ENCODE data around the gene SLCO3A1.

SLCO3A1 gene

DNA sequence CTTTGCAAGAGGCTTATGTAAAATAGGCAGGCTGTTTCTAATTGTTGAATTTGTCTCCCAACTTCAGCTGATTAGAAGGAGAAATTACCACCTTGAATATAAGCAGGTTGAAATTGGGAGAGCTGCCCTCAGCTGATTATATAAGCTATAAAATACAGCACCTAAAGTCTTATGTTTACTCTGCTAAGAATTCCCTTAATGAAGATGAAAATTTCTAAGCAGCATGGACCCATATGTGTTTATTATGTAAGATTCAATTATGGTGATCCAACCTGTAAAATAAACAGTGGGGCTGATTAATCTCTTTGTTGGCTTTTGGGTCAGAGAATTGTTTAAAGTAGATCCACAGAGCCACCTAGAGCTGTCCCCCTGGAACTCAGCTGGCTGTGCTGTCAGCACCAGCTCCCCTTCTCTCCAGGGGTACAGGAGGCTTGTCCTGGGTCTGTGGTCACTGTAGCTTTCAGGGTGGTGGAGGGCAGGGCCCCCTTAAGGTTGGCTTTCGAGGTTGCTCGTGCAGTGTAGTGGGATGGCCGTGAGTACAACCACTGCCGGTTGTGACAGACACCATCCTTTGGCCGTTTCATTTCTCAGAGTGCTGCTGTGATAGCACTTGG is 9.5 kb downstream of the SLCO3A1 start:
- DNase-seq, result no peak

DNA sequence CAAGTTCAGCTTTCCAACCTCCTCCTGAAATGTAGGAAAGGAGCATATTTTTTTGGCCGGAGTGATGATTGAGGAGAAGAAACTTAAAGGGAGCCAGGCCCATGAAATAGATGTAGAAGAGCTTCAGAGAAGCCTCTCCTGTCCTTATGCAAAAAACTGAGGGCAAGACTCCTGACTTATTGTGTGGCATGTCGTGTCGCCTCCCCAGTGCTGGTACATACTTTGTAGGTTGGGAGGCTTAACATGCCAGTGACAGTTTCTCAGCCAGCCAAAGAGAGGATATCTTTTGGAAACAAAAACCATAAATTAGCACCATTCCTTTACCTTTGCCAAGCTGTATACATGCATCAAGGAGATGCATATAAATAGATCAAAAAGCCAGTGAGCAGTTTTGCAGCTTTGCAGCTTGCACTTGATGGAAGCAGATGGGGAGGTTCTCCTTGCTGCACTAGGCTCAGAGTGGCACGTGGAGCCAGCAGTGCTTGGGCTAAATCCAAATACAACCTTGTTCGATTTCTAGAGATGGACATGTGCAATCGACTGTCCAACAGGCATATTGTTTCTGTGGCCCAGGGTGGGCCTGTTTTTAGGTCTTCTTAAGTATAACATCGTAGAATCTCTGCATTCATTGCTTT is 10.2 kb downstream of the SLCO3A1 start:
- DNase-seq, result no peak

DNA sequence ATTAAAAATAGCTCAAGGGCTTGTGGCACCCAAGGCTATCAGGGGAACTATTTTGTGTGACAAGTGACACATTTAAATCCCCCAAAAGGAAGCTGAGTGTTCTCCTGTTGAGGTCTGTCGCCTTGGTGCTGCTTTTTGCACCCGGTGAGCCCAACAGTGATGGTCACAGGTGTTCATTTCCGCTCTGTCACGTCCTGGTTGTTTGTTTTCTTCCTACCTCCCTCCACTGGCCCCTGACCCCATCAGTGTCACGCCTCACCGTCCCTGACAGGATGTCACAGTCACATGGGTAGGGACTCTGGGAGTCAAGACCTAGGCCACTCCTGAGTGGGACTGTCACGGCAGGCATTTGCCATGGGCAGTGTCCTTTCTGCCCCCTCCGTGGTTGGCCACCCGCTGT is 11.2 kb downstream of the SLCO3A1 start:
- DNase-seq, result no peak

DNA sequence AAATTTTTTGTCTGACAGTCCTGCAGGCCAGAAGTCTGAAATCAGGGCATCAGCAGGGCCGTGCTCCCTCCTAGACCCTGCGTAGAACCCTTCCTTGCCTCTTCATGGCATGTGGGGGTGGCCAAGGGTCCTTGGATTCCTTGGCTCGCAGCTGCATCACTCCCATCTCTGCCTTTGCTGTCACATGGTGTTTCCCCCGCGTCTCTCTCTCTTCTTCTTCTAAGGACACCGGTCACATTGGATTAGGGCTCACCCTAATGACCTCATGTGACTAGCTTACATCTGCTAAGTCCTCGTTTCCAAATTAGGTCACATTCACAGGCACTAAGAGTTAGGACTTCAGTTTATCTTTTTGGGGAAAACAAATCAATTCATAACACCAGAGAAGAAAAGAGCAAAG is 12.0 kb downstream of the SLCO3A1 start:
- DNase-seq, result no peak

DNA sequence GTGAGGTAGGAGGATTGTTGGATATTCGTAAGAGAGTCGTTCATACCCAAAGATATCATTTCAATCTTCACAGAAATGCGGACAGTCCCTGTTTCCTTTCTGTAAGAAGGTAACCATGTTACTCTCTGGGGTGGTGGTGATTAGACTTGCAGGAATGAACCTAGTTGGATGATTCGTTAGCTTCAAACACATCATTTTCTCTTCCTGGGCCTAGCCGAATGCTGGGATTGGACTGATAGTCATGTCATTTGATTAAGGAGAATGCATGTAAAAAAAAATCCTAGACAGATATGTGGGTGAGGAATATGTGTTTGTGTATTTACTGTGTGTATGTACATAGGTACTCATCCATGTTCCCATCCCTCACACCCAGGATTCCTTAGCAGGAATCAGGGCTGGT is 12.4 kb downstream of the SLCO3A1 start:
- no peak for DNase-seq

DNA sequence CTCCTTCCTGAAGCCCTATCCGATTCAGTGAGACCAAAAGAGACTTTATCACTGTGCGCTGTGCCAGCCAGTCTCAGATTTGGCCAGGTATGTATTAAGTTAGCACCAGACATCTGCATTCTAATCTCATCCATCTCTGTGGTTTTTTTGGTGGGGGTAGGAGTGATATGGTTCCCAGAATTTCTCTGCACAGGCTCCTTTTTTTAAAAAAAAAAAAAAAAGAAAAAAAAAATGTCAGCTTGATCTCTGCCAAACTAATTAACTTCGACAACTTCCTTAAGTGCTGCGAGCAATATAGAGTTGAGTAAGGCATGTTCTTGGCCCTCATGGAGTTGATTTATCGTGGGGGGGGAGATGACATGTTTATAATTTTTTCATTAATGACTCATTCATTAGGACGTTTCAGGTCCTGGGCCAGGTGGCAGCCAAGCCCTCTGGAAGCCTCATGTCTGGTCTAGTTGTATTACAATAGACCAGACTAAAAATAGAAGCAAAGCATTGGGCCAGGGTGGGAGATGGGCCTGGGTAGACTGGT is 12.9 kb downstream of the SLCO3A1 start:
- no peak for DNase-seq

DNA sequence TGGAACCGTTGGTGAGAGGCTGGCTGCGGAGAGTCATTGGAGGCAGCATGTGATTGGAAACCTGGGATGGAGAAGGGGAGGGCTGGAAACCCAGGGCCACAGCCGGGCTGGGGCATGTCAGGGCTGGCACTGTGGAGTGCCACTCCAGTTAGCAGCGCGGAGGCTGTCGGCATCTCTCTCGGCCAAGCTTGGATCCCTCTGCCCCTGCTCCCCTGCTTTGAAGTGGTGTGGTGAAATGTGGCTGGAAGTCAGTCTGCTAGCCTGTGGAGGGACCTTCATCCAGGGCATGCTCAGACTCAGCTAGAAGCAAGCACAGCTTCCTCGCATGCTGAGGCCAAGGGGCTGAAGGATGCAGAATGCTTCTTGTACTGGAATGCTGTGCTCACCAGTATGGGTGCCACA is 13.5 kb downstream of the SLCO3A1 start:
- no peak for DNase-seq

DNA sequence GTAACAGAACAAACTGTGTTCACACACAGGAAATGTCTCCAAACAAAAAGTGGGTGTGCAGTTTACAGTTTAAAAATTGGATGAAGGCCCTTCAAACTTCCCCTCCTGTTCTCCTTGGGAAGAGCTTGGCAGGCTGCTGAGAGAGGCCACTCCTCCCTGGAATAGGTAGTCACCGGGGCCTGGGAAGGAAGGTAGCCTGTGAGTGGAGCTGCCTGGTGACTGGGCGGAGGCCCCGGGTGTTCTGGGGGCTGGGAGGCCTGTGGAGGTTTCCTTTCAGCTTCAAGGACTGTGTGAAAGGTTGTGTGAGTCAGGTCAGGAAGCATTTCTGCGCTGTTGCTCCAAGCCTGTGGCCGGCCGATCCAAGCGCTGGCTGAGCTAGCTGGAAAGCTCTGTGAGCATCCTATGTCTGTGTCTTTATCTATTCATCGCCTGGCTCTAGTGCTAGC is 14.1 kb downstream of the SLCO3A1 start:
- DNase-seq, result no peak

DNA sequence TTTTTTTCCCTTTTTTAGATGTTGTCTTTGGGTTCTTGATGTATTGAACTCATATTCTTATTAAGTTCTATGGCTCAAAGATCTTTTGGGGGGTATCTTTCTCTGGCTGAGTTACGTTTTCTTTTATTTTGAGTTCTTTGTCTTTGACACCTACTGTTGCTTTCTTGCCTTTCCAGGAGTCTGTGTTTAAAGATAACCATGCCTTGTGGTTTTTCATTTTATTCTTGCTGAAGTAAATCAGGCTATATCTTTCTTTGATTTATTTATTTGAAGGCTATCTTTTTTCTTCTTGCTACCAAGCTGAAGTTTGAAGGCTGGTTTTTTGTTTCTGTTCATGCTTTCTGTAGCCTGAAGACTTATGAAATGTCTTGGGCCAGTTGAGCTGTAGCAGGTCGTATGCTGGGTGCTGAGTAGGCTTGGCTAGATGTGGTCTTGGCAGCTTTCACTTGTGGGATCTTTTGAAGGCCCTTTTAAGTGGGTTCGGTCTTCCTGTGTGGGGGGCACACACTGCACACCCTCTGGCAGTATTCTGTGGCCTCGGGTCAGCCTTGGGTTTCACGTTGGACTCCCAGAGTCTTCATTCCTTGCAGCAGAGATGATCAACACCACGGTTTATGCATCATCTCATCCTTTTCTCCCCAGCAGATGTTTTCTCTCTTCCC is 17.5 kb downstream of the SLCO3A1 start:
- DNase-seq, result no peak

DNA sequence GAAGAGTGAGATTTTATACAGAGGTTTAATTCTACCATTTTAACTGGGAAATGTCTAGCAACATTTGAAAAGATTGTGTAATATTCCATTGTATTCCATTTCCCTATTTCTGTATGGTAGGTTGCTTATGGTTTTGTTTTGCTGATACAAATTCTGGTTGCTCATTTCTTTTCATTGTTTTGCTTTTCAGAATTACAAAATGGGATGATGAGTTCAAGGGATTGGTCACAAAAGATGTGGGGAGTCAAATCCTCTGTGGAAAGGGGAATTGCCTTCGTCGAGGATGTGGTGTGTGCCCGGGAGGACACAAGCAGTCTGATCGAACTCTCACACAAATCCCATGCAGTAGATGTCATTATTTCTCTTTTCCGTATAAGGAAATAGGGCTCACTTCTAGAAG is 18.3 kb downstream of the SLCO3A1 start:
- no peak for DNase-seq

DNA sequence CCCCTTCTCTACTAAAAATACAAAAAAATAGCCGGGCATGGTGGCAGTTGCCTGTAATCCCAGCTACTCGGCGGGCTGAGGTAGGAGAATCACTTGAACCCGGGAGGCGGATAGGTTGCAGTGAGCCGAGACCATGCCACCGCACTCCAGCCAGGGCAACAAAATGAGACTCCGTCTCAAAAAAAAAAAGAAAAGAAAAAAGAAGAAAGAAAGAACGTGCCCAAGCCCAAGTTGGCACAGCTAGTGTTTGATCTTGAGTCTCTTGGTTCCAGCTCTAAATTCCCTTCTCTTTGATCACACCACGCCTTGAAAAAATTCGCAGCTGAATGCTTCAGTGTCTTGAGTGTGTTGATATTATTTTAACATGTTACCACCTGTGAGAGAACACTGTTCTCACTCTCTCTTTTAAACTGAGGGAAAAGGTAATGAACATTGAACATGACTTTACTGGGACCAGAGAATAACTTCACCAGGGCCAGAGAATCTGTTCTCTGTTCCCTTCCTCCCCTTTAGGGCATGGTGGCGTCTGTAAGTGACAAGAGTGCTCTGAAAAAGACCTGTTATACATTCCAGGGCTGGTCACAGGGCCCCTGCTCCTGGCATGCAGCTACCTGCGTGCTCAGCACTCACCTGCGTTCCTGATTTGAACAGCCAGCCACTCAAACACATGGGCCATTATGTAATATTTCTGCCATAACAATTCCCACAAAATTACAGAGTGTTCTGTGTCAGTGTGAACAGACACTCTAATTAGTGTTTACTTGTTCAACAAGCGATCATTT is 19.0 kb downstream of the SLCO3A1 start:
- no peak for DNase-seq

DNA sequence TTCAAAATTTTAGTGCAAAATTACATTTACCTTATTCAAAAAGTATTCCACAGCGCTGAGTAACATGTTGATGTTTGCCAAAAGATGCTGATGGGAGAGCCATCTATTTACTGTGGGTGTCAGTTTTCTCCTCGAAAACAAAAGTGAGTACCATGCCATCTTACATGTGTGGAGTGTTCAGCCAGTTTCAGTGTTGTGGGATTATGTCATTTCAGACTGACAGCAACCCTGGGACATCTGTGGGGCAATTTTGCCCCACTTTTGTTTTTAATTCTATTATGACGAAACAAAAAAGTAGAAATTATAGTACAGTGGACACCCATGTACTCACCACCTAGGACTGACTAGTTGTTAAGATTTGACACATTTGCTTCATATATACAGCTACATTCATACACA is 19.6 kb downstream of the SLCO3A1 start:
- no peak for DNase-seq

DNA sequence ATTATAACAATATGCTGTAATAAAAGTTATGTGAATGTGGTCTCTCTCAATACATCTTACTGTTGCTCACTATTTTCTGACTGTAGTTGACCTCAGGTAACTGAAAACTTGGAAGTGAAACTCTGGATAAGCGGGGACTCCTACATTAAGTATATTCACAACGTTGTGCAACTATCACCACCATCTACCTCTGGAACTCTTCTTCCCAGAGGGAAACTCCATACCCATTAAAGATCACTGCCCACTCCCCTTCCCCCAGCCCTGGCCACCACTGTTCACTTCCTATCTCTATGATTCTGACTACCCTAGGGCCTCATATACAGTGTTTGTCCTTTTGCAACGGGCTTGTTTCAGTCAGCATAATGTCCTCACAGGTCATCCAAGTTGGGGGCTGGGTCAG is 20.7 kb downstream of the SLCO3A1 start:
- no peak for DNase-seq

DNA sequence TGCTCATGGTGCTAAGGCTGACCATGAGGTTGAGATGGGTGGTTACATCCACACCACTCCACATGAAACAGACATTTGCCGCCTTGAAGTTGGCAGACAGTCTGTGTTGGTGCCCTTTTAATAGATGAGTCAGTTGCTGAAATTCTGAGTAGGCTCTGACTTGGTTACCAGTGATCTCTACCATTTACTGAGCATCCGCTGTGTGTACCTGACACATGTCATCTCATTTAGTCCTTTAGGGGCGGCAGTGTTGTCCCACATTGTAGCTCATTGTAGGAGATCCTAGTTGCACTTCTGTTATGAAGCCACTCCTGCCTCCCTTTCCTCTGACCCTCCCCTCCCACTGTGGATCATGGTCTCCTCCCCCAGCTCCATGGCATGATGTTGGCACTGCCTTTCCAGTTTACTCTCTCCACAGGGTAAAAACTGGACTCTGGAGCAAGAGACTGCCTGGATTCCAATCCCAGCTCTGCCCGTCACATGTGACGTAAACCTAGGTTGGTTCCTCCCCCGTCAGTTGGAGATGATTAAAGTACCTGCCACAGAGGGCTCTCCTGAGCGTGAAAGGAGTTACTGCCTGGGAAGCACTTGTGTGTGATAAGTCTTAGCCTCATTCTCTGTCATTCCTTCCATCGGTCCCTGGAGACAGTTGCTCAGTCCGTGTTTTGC is 21.6 kb downstream of the SLCO3A1 start:
- no peak for DNase-seq

DNA sequence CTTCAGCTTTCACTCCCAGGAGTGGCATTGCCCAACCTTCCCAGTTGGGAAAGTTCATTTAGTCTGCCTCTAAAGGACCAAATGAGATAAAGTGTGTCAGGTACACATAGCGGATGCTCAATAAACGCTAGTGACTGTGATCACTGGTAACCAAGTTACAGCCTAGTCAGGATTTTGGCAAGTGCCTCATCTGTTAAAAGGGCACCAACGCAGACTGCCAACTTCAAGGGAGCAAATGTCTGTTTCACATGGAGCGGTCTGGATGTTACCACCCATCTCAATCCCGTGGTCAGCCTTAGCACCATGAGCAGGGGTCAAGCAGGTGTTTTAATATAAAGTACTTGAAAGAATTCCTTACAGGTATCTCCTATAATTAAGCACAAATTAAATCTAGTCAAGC is 22.7 kb downstream of the SLCO3A1 start:
- DNase-seq, result no peak

DNA sequence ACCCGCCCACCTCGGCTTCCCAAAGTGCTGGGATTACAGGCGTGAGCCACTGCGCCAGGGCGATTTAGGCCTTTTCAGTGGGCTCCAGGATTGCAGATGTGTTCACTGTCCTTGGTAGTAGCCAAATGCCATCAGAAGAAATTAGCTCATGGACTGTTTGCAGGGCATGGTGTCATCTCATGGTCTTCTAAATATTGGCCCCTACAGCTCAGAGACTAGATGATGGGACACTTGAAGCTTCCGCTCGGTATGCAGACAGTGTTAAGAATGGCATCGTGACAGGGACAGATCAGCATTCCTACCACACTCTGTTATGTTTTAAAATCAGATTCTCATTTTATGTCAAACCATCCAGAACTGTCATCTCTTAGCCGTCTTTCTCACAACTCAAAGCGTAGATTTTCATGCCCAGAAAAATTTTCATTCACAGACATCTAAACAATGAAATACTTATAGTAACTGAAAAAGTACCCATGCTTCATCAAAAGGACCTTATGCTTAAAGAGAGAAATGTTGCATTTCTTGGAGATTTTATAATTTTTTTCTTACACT is 24.9 kb downstream of the SLCO3A1 start:
- no peak for DNase-seq

DNA sequence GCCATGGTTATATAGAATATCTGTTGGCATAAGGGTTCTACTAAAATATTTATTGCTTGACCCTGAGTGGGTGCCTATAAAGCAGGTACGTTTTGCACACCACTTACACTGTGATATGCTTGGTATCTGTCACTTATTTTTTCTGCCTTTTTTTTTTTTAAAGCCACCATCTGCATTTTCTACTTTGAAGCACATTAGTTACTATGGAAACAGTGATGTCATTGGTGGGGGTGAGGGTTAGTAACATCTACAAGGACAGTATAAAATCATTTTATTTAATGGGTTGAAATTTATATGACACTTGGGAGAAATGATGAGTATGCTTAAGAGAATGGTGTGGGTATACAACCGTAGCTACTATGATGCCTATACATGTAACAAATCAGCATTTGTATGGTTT is 25.6 kb downstream of the SLCO3A1 start:
- DNase-seq, result no peak

DNA sequence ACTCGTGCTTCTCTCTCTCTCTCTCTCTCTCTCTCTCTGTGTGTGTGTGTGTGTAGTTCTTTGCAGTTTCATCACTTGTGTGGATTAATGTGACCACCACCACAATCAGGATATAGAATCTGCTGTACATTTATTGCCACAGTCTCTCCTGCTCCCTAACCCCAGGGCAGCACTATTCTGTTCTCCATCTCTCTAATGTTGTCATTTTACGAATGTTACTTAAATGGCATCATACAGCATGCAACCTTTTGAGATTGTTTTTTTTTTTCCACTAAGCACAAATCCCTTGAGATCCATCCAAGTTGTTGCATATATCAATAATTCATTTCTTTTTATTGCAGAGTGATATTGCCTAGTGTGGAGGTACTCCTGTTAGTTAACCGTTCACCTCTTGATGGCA is 26.9 kb downstream of the SLCO3A1 start:
- DNase-seq, result no peak

DNA sequence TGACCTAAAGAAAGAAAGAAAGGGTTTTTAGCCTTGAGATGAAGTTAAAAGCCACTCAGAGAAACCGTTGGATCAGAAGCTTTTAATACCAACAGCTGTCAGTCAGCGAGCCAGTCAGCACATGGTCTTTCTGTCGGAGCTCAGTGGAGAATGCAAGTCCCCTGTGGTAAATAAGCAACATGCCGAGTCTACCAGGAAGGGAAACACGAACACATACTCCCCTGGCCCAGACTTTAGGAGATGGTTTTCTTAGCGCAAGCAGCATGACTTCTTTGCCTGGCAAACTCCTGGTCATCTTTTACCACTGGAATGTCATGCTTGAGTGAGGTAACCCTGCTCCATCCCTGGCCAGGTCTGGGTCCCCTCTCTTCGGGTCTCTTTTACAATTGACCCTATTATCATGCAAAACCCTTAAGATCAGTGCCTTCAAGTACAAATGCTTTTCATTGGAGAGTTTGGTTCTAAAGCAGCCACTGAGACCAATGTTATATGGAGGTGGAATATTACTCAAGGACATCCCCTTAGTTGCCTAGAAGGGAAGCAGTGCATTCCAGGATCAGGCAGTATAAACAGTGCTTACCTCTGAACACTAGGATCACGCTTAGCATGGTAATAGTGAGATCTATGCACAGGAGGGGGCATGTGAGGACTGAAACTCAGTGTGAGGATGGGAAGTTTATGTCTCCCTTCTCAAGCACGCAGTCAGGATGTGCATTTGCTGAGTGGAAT is 28.2 kb downstream of the SLCO3A1 start:
- no peak for DNase-seq

DNA sequence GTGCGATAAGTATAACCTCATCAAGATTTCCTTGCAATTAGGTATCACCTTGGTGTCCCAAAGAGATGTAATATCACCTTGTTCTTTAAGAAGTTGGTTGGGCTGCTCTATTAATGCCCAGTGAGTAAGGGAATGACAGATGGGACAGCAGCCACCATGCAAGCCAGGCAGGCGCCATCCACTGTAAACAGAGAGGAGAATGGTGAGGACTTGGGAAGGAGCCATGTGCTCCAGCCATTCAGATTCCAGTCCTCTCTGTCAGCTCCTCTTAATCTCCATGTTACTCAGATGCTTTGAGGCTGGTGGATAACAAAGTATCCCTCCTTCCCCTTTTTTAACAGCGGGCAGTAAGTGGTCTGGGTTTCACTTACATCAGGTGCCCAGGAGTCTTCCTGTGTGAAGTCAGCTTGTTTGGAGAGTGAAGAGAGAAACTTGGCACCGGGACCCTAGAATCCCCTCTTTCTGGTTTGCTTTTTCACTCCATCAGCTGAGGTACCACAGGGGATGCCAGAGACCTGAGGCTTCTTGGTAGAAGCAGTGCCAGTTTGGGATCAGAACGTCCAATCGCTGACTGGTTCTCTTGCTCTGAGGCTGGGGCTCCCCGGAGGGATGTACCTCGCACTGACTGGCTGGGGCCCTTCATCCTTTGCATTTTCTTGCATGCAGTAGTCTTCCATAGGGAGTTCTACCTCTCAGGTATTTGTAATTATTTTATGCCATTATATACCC is 29.5 kb downstream of the SLCO3A1 start:
- DNase-seq, result no peak

DNA sequence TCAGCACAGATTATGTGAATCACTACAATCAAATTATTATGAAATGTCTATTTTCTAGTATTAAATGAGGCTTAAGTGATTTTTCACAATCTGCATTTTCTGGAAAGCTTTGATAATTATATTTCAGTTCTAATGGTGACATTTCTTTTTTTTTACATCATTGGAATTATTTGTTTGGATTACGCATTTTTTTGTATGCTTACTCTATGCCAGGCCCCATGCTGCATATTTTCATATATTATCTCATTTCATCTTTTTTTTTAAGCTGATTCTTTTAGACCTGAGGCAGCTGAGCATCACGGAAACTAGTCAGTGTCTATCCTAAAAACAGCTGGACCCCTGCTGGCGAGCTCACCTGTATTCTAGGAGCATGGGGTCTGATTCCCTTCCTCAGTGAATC is 31.1 kb downstream of the SLCO3A1 start:
- no peak for DNase-seq

Measured in SHP77 treated with DMSO at 0.1 percent for 48 hours (cell line).